HepG2 (cell line): ENCODE results near the gene ARL16. TPM values are rescaled to one million over a fixed set of nuclear protein-coding genes. Genes with fewer than 3 reads are reported as not detected.
A peak's percentile ranks its signal among the peaks of the same experiment; 100 is the strongest.

Experiments used
- CAMTA2 ChIP-seq: sonication (generic); formaldehyde crosslinking; IDR thresholded peaks from 2 replicates; pipeline ENCODE4 v1.4.0; 2020; ENCODE audit warnings: mild to moderate bottlenecking, missing genetic modification reagents, borderline replicate concordance
- FOSL1 ChIP-seq: sonication (generic); formaldehyde crosslinking; IDR thresholded peaks from 2 replicates; pipeline ENCODE4 v1.9.0; 2021; ENCODE audit warnings: missing genetic modification reagents, borderline replicate concordance
- GMEB1 ChIP-seq: sonication (generic); formaldehyde crosslinking; IDR thresholded peaks from 2 replicates; pipeline ENCODE4 v1.5.1; 2020; ENCODE audit warnings: missing genetic modification reagents, mild to moderate bottlenecking, borderline replicate concordance
- MIER2 ChIP-seq: IDR thresholded peaks from 2 replicates; pipeline ENCODE4 v1.6.1; 2016; ENCODE audit warnings: missing biosample characterization, missing genetic modification reagents
- MTERF4 ChIP-seq: sonication (generic); formaldehyde crosslinking; IDR thresholded peaks from 2 replicates; pipeline ENCODE4 v1.8.0; 2023; ENCODE audit warnings: mild to moderate bottlenecking, missing genetic modification reagents
- NFE2L1 ChIP-seq: sonication (generic); formaldehyde crosslinking; IDR thresholded peaks from 2 replicates; pipeline ENCODE4 v1.4.0; 2020; ENCODE audit warnings: missing genetic modification reagents, mild to moderate bottlenecking, borderline replicate concordance
- PHB2 ChIP-seq: fragments of 450-650 bp; IDR thresholded peaks from 2 replicates; pipeline ENCODE4 v1.6.1; 2018; ENCODE audit not compliant: partially characterized antibody
- RFX1 ChIP-seq: fragments of 450-650 bp; IDR thresholded peaks from 2 replicates; pipeline ENCODE4 v1.6.1; 2017
- TOPORS ChIP-seq: sonication (generic); formaldehyde crosslinking; IDR thresholded peaks from 2 replicates; pipeline ENCODE4 v1.8.0; 2023; ENCODE audit warnings: mild to moderate bottlenecking, missing genetic modification reagents
- TSC22D2 ChIP-seq: sonication (generic); formaldehyde crosslinking; IDR thresholded peaks from 2 replicates; pipeline ENCODE4 v1.5.1; 2020; ENCODE audit warnings: missing genetic modification reagents, mild to moderate bottlenecking, borderline replicate concordance
- ZNF292 ChIP-seq: sonication (generic); formaldehyde crosslinking; IDR thresholded peaks from 2 replicates; pipeline ENCODE4 v1.8.1; 2022; ENCODE audit warnings: mild to moderate bottlenecking, low read depth, missing genetic modification reagents, borderline replicate concordance
- ZNF607 ChIP-seq: sonication (generic); formaldehyde crosslinking; IDR thresholded peaks from 2 replicates; pipeline ENCODE4 v1.5.1; 2020; ENCODE audit warnings: missing genetic modification reagents, mild to moderate bottlenecking, borderline replicate concordance
- polyA plus RNA-seq, 8 experiments: library from polyadenylated mRNA; depleted of rRNA in 3 of 8; stranded (reverse) in 7 of 8; unstranded in 1 of 8; fragments of >200 nt; fragmentation: Illumina TruSeq in 4 of 8; extraction: Trizol in 4 of 8; gene quantifications; 2 replicates each; pipeline versions ENCODE4 v1.2.1 to v1.2.3, GENCODE V29; 2011 to 2016; ENCODE audit warnings: low read depth in 4 of 8, missing spikeins in 1 of 8, mixed read lengths in 1 of 8; ENCODE audit not compliant: insufficient read depth in 1 of 8
- total RNA-seq, 5 experiments: library from RNA; depleted of rRNA; stranded (reverse); fragments of >200 nt; fragmentation: Illumina TruSeq; extraction: Trizol; gene quantifications; 2 replicates each; pipeline ENCODE4 v1.2.3, GENCODE V29; 2016; ENCODE audit warnings: low read depth in 1 of 5
- TF ChIP-seq, protein P1 (sequence below): sonication (generic); formaldehyde crosslinking; IDR thresholded peaks from 2 replicates; pipeline ENCODE4 v1.5.1; 2020; ENCODE audit warnings: mild to moderate bottlenecking, missing genetic modification reagents, moderate library complexity
- TF ChIP-seq, protein P2 (sequence below): IDR thresholded peaks from 2 replicates; pipeline ENCODE4 v1.6.1; 2016; ENCODE audit warnings: low read depth, missing genetic modification reagents, missing compliant biosample characterization

The ARL16 gene
- total and polyA plus RNA-seq, 2 of the 13 experiments (the other 11 are each of a cell fraction or from before 2014, with no cell fraction given), result 20.8 to 30.8 TPM

GRCh38 chr17:81713556-81714411, 30.2 kb upstream of the ARL16 start (continued):
- TF ChIP-seq, protein P1, sequence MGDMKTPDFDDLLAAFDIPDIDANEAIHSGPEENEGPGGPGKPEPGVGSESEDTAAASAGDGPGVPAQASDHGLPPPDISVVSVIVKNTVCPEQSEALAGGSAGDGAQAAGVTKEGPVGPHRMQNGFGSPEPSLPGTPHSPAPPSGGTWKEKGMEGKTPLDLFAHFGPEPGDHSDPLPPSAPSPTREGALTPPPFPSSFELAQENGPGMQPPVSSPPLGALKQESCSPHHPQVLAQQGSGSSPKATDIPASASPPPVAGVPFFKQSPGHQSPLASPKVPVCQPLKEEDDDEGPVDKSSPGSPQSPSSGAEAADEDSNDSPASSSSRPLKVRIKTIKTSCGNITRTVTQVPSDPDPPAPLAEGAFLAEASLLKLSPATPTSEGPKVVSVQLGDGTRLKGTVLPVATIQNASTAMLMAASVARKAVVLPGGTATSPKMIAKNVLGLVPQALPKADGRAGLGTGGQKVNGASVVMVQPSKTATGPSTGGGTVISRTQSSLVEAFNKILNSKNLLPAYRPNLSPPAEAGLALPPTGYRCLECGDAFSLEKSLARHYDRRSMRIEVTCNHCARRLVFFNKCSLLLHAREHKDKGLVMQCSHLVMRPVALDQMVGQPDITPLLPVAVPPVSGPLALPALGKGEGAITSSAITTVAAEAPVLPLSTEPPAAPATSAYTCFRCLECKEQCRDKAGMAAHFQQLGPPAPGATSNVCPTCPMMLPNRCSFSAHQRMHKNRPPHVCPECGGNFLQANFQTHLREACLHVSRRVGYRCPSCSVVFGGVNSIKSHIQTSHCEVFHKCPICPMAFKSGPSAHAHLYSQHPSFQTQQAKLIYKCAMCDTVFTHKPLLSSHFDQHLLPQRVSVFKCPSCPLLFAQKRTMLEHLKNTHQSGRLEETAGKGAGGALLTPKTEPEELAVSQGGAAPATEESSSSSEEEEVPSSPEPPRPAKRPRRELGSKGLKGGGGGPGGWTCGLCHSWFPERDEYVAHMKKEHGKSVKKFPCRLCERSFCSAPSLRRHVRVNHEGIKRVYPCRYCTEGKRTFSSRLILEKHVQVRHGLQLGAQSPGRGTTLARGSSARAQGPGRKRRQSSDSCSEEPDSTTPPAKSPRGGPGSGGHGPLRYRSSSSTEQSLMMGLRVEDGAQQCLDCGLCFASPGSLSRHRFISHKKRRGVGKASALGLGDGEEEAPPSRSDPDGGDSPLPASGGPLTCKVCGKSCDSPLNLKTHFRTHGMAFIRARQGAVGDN (CRISPR knock-in tag), result peak; percentile 98
- TF ChIP-seq PHB2 (no peak), ZNF292 (peak; percentile 92), NFE2L1 (CRISPR knock-in tag) (0 out of 2 replicates have a peak, but pooled peaks have one; percentile 8), MIER2 (CRISPR knock-in tag) (peak; percentile 31; the same call in 1 of the 2 replicates), TSC22D2 (CRISPR knock-in tag) (peak; percentile 89; the same call in 1 of the 2 replicates), ZNF607 (CRISPR knock-in tag) (peak; percentile 91), FOSL1 (CRISPR knock-in tag) (no peak), GMEB1 (CRISPR knock-in tag) (peak; percentile 90), MTERF4 (no peak), RFX1 (no peak), TOPORS (CRISPR knock-in tag) (0 out of 2 replicates have a peak, but pooled peaks have one; percentile 42), CAMTA2 (peak; percentile 76)
- TF ChIP-seq, protein P2, sequence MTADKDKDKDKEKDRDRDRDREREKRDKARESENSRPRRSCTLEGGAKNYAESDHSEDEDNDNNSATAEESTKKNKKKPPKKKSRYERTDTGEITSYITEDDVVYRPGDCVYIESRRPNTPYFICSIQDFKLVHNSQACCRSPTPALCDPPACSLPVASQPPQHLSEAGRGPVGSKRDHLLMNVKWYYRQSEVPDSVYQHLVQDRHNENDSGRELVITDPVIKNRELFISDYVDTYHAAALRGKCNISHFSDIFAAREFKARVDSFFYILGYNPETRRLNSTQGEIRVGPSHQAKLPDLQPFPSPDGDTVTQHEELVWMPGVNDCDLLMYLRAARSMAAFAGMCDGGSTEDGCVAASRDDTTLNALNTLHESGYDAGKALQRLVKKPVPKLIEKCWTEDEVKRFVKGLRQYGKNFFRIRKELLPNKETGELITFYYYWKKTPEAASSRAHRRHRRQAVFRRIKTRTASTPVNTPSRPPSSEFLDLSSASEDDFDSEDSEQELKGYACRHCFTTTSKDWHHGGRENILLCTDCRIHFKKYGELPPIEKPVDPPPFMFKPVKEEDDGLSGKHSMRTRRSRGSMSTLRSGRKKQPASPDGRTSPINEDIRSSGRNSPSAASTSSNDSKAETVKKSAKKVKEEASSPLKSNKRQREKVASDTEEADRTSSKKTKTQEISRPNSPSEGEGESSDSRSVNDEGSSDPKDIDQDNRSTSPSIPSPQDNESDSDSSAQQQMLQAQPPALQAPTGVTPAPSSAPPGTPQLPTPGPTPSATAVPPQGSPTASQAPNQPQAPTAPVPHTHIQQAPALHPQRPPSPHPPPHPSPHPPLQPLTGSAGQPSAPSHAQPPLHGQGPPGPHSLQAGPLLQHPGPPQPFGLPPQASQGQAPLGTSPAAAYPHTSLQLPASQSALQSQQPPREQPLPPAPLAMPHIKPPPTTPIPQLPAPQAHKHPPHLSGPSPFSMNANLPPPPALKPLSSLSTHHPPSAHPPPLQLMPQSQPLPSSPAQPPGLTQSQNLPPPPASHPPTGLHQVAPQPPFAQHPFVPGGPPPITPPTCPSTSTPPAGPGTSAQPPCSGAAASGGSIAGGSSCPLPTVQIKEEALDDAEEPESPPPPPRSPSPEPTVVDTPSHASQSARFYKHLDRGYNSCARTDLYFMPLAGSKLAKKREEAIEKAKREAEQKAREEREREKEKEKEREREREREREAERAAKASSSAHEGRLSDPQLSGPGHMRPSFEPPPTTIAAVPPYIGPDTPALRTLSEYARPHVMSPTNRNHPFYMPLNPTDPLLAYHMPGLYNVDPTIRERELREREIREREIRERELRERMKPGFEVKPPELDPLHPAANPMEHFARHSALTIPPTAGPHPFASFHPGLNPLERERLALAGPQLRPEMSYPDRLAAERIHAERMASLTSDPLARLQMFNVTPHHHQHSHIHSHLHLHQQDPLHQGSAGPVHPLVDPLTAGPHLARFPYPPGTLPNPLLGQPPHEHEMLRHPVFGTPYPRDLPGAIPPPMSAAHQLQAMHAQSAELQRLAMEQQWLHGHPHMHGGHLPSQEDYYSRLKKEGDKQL (CRISPR knock-in tag), result no peak
